NCI-H2107 (cell line): ENCODE results near the gene NMT1.

Source experiments
- DNase-seq: peaks from one replicate; lab custom pipeline; 2025; lab: John Stamatoyannopoulos, UW

The NMT1 gene

GRCh38 chr17:45081047-45081703, 20.1 kb downstream of the NMT1 start:
- no peak for DNase-seq

- no peak for DNase-seq
These were observed 25.3 kb downstream of the NMT1 start for GRCh38 chr17:45086391-45086790.

GRCh38 chr17:45086865-45087503, 25.9 kb downstream of the NMT1 start:
- DNase-seq = no peak

- no peak for DNase-seq
These were observed 26.4 kb downstream of the NMT1 start for GRCh38 chr17:45087504-45087975.

- no peak for DNase-seq
These were observed 26.9 kb downstream of the NMT1 start for GRCh38 chr17:45087978-45088377.

- DNase-seq = no peak
These were observed 27.6 kb downstream of the NMT1 start for GRCh38 chr17:45088741-45089140.

GRCh38 chr17:45090711-45091110, 29.6 kb downstream of the NMT1 start:
- no peak for DNase-seq

GRCh38 chr17:45091778-45092425, 30.8 kb downstream of the NMT1 start:
- no peak for DNase-seq

- no peak for DNase-seq
These were observed 31.9 kb downstream of the NMT1 start for GRCh38 chr17:45092911-45093430.

- no peak for DNase-seq
These were observed 32.5 kb downstream of the NMT1 start for GRCh38 chr17:45093444-45094110.

- no peak for DNase-seq
These were observed 35.0 kb downstream of the NMT1 start for GRCh38 chr17:45096141-45096540.

- DNase-seq = no peak
These were observed 35.8 kb downstream of the NMT1 start for GRCh38 chr17:45096926-45097325.

GRCh38 chr17:45098081-45098868, 37.2 kb downstream of the NMT1 start:
- no peak for DNase-seq

GRCh38 chr17:45098869-45099616, 37.9 kb downstream of the NMT1 start:
- peak; percentile 11 for DNase-seq

GRCh38 chr17:45101546-45101882, 40.4 kb downstream of the NMT1 start:
- no peak for DNase-seq

- DNase-seq = no peak
These were observed 41.0 kb downstream of the NMT1 start for GRCh38 chr17:45101883-45102811.

- no peak for DNase-seq
These were observed 41.7 kb downstream of the NMT1 start for GRCh38 chr17:45102856-45103255.

- DNase-seq = no peak
These were observed 42.2 kb downstream of the NMT1 start for GRCh38 chr17:45103269-45103795.

- DNase-seq = no peak
These were observed 42.9 kb downstream of the NMT1 start for GRCh38 chr17:45104029-45104428.

- DNase-seq = no peak
These were observed 43.4 kb downstream of the NMT1 start for GRCh38 chr17:45104497-45104896.
